ENCODE measurements around the gene TESMIN. TPM values are rescaled to one million over a fixed set of nuclear protein-coding genes. Genes with fewer than 3 reads are reported as not detected.

Gene TESMIN
- total RNA-seq, 2 experiments from 2014 or later = 0.94 to 1.7 TPM

DNA sequence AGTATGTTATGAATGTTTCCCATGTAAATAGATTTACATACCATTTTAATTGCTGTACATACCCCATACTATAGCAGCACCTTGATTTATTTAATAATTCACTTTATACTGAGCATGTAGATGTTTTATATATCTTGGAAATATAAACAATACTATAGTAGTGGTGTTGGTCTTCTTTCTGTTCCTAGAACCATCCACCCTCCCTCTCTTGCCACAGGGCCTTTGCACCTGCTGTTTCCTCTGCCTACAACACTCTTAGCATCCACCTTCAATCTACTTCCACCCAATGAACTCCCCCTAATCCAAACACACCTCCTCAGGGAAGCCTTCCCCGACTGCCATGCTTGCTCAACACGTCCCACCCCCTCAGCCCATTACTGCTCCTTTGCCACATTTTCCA, 30.2 kb downstream of the TESMIN start:
- CTCF ChIA-PET = no interaction called here

DNA sequence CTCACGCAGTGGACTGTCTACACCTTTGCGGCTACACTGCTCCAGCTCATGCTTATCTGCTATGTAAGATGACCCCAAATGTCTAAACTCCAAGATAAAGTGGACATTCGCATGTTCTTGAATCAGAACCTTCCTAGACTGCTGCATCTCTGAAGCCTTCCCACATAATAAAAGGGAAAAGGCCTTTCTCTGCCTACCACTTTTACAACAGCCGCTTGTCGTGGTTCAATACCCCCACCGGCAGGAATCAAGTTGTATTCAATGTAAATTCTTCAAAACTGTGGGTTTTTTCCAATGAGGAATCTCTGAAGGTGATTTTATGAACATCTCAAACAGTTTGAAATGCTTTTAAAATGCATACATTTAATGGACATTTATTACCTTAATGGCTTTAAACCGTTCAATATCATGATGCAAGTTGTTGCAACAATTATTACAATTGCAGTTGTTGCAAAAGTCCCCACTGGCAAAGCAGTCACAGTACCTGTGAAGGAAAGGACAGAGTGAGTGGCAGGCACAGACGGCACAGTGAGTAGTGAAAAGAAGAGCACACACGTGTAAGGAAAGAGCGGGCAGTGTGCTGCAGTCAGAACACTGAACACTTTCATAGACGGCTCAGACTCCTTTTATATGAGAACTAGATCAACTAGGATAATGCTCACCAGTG, 35.7 kb downstream of the TESMIN start:
- ChIA-PET CTCF (no interaction called here), POLR2A (no interaction called here)

More for the DNA sequence above, 30.2 kb downstream of the TESMIN start:
- POLR2A ChIA-PET = no interaction called here

DNA sequence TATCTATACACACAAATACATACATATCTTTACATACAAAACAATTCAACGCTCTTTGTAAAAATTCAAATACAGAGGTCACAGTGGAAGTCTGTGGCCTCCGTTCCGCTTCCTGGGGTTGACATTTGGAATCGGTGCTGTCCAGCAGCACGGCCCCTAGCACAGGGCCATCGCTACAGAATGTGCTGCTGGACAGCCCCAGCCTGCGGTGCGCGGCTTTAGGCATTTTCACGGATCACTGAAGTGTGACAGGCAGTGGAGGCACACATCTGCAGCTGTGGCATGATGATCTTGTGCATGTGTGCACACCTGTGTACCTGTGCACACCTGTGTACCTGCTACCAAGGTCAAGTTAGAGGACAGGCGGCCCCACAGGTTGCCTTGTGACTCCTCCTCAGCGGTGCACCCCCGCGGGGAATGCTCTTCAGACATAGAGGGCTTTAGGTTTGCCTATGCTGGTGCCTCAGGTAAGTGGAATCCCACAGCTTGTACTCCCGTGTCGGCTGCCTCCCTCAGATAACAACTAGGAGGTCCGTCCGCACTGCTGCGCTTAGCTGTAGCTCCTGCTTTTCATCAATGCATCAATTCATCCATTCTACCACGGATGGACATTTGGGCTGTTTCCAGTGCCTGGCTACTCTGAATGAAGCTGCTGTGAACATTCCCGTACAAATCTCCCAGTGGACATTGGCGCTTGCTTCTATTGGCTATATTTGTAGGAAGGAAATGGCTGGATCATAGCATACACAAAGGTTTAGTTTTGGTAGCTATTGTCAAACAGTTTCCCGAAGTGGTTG, 37.1 kb downstream of the TESMIN start:
- ChIA-PET CTCF (no interaction called here), POLR2A (no interaction called here)

DNA sequence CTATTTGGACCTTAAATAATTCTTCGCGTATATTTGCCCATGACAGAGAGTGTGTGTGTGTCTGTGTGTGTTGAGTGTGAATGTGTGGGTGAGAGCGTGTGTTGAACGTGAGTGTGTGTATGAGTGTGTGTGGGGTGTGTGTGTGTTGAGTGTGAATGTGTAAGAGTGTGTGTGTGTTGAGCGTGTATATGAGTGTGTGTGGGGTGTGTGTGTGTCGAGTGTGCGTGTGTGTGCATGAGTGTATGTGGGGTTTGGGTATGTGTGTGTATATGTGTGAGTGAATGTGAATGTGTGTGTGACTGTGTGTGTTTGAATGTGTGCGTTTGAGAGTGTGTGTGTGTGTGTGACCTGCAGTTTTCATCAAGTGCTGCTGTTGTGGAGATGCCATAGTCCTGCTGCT, 40.2 kb downstream of the TESMIN start:
- ChIA-PET POLR2A (no interaction called here), CTCF (no interaction called here)

DNA sequence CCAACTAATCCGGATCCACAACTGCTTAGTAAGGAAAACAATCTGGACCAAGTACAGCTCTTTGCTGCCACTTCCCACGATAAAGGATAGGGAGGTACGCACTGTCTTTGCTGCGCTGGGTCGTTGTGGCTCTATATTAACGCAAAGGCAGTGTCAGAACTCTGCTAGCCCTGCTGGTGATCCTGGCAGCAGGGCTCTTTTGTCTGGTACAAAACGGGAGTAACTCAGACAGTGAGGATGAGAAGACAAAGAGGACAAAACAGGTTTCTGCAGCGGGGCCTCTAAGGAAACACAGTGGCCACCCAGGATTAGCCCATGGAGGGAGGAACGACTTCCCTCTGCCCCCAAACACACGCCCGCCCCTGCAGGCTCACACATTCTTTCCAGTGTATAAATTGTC, 40.9 kb downstream of the TESMIN start:
- CTCF ChIA-PET = no interaction called here
- POLR2A ChIA-PET = no interaction called here

DNA sequence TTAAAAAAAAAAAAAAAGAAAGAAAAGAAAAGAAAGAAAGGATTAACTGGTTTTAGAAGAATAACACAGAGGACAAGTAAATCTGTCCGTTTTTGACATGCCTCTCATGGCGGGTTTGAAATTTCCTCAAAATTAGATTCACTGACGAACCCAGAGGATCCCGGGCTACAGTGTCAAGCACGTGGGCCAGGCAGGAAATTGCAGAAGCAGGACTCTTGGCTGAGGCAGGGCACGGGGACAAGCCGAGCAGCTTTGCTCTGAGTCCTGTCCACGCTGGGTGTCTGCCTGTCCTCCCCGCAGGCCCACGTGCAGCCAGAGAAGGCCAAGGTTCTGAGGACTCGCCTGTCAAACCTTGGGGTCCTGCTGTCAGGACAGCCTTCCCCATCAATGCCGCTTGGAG, 42.3 kb downstream of the TESMIN start:
- CTCF ChIA-PET = no interaction called here
- POLR2A ChIA-PET = no interaction called here

DNA sequence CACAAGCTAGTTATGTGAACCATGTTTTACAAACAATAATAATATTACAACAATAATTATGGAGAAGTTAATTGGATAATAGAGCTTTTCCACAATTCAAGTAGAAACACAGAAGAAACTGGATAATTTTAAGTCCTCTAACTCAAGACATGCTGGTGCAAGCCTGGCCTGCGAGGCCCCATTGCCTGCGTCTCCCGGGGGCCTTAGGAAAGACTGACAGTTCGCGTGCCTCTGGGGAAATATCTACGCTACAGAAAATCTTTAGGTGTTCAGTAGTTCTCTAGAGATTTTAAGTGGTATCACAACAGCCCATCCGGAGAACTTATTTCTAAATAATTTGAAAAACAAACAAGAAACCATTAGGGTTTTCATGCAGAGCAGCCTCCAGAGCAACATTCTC, 43.8 kb downstream of the TESMIN start:
- ChIA-PET POLR2A (no interaction called here), CTCF (no interaction called here)

DNA sequence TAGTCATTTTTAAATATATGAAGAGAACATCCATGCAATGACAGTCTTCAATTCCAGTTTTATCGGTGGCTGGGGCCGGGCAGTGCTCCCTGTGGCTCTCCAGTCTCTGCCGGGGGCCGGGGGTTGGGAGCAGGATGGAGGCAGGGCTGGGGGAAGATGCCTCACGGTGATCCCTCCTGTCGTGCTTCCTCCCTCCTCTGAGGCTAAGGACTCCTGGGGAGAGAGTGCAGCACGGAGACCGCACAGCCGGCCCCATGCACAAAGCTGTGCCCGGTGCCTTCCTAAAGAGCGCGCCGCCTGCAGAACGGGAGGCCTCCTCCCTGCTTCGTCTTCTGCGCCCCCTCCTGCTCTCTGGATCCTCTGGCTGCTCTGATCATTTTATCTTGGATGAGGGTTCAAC, 46.4 kb downstream of the TESMIN start:
- CTCF ChIA-PET = interaction anchor here (1.0 kb wide), 1 partner anchor 32 kb away, joined by 3 read pairs; no protein-coding TSS in a partner anchor
- POLR2A ChIA-PET = no interaction called here

DNA sequence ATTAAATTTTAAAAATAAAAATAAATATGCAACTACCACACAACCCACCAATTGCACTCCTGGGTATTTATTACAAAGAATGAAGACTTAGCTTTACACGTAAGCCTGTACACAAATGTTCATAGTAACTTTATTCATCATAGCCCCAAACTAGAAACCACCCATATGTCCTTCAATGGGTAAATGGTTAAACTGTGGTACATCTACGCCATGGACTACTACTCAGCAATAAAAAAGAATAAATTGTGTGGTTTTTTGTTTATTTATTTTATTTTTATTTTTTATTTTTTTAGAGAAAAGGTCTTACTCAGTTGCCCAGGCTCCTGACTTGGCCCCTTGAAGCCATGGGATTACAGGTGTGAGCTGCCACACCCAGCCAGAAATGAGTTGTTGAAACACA, 52.3 kb downstream of the TESMIN start:
- ChIA-PET POLR2A (no interaction called here), CTCF (no interaction called here)

DNA sequence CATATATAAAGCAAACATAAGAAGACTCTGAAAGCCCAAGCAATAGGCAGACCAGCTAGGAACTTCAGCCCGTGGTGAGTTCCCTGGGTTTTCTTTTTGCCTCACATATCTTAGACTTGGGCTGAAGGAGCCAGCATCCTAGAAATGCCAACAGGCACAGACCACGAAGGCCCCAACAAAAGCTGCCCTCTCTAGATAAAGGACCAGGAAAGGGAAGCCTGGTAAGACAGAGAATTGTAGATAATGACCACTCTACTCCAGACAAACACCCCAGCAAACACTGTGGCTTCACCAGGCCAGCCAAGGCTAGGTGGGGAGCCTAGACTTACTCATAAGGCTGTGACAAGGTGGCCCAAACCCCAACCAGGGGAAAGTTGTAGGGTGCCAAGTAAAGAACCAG, 55.8 kb downstream of the TESMIN start:
- CTCF ChIA-PET = no interaction called here
- POLR2A ChIA-PET = no interaction called here

DNA sequence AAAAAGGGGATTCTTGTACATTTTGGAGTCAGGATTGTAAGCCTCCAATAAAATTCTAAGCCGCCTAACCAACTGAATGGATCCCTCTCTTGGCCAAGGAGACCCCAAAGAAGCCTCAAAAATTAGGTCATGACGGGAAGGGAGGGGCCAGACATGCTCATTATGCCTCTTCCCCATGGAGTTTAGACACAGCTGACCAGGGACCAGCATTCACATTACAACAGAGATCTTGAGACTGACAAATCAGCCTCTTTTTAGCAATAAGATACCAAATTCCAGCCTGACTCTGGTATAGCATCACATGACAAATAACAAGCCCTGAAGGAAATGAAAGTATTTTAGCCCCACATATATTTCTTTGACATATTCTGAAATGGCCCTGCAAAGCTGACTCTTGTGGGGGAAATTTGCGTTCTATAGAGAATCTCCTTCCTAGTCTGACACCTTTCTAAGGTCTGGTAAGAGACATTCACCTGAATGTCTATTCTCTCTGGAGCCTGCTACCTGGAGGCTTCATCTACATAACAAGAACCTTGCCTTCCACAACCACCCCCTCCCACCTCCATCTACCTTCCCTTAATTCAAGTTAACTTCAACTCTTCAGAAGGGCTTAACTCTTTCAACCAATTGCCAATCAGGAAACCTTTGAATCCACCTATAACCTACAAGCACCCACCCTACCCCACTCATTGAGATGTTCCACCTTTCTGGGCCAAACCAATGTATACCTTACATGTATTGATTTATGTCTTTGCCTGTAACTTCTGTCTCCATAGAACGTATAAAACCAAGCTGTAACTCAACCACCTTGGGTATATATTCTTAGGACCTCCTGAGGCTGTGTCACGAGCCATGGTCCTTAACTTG, 56.7 kb downstream of the TESMIN start:
- ChIA-PET POLR2A (no interaction called here), CTCF (no interaction called here)

DNA sequence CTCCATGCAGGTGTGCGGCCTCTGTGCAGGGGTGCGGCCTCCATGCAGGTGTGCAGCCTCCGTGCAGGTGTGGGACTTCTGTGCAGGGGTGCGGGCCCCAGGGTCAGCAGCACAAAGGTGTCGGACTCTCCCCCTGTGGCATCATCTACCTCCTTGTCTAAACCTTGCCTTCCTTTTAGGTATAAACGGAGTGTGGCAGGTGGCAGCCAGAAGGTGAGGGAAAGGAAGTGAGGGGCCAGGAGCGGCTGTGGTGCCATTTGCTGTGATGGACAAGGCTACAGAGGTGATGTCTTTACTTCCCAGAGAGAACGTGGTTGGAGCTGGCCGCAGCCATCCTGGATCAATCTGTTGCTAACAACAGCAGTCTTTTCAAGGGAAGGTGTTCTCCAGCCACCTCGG, 57.8 kb downstream of the TESMIN start:
- ChIA-PET CTCF (no interaction called here), POLR2A (no interaction called here)

DNA sequence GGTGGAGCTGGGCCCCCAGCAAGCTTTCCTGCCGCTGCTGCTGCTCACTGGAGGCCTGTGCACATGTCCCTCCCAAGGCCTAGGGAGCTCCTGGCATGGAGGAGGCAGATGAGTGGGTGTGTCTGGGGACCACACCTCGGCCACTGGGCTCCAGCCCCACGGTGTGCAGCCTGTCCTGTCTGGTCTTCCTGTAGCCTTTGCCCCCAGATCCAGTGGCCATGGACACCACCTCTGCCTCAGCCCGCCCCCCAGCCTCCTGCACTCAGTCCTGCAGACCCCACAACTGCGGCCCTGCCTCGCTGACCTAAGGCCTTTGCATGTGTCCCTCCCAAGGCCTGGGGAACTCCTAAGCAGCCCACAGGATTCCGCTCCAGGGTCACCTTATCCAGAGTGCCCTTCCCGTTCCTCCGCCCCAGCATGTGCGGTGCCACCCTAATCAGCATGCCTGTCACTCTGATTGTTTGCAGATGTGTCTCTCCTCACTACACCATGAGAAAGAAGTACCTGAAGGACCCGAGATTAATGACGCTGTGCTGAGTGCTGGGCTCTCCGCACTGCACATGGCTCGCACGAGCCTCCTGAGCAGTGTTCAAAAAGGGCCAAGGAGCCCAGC, 58.3 kb downstream of the TESMIN start:
- ChIA-PET CTCF (no interaction called here), POLR2A (no interaction called here)

DNA sequence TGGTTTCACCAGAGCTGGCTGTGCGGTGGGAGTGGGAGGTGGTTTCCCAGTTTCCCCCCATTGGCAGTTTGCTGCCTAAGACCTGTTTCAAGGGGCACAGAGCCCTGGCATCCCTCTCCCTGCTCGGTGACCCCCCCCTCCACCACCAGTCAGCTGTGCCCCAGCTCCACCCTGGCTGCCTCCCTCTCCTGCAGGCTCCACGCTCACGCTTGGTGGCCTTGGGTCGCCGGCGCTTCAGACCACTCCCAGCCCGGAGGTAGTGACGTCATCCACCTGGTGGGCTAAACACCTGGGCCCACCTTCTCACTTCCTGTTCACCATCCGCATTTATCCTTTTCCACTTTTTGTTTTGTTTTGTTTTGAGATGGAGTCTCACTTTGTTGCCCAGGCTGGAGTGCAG, 59.2 kb downstream of the TESMIN start:
- CTCF ChIA-PET = no interaction called here
- POLR2A ChIA-PET = no interaction called here

DNA sequence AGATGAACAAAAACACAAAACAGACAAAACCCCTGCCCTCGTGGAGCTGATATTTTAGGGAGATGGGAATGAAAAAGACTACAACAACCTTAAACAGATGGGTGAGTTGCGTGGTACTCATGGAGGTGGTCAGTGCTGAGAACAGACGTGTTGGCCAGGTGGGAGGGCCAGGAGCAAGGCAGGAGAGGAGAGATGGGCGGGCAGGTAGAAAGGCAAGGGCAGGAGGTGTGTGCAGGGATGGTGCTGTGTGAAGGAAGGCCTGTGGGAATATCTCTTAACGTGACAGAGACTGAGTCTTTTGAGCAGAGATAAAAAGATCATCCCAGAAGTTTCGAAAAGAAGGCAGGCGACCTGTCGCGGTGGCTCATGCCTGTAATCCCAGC, 59.9 kb downstream of the TESMIN start:
- CTCF ChIA-PET = no interaction called here

DNA sequence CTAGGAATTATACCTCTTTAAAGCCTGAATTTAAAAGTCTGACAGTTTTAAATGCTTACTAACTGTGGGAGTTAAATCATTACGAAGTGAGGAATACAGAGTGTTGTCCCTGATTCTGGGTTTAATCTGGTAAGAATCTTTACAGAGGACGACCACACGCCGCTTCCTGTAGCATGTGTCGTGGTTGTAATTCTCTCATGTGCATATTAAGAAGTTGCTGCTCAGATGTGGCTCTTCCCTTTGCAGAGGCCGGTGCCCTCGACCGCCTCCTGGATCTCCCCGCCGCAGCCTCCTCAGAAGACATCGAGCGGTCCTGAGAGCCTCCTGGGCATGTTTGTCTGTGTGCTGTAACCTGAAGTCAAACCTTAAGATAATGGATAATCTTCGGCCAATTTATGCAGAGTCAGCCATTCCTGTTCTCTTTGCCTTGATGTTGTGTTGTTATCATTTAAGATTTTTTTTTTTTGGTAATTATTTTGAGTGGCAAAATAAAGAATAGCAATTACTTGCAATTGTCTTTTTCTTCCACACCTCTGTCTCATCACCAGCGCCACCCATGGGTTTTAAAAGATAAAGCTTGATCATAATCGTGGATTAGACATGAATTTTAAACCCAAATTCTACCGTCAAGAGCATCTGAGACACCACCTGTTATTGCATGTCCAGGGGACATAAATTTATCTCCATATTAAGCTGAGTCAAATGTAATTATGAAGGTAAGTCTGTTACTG, 60.5 kb downstream of the TESMIN start:
- ChIA-PET CTCF (no interaction called here), POLR2A (no interaction called here)

More for the DNA sequence above, 59.9 kb downstream of the TESMIN start:
- POLR2A ChIA-PET = no interaction called here

DNA sequence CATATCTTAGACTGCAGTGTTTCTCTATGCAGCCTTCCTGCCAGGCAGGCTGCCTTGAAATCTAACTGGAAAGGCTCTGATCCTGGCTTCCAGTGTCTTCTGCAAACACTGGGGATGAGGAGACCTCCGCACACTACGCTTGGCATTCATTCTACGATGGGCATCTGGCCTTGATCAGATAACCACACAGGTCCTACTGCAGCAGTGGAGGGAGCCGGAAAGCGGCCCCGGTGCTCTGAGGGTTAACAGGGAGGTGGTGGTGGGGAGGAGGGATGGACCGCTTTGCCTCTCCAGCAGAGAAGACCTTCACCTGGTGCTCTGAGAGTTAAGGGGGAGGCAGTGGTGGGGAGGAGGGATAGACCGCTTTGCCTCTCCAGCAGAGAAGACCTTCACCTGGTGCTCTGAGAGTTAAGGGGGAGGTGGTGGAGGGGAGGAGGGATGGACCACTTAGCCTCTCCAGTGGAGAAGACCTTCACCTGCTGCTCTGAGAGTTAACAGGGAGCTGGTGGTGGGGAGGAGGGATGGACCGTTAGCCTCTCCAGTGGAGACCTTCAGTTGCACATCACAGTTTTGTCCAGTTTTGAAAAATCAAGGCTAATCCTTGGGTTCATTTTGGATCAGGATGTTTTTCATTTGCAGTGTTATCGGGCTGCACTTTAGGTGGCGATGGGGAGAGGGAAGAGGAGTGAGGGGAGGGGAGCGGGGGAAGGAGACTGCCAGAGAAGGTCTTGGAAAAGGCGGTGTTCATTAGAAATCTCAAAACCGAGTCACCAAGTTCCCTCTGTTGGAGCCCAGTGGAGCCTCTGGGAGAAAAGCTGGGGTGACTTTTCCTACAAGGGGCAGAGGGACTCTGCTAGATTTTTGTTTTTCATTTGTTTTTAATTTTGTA, 61.3 kb downstream of the TESMIN start:
- POLR2A ChIA-PET = no interaction called here
- CTCF ChIA-PET = no interaction called here

DNA sequence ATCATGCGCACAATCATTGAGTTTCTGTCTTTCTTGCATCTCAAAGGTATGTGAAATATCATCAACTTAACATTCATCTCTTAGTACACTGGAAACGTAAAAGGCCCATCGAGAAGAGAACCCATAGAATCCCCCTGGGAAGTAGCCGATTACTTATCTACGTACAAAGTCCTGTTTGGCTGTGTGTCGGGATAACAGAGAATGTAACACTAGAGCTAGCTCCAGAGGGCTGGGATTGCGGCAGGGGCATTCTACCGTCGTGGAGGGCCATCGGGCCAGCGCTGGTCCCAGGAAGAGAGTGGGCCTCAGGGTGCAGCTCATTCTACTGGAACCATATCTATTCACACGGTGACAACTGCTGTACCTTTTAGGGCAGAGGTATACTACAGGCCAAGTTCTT, 62.4 kb downstream of the TESMIN start:
- POLR2A ChIA-PET = no interaction called here
- CTCF ChIA-PET = interaction anchor here (0.6 kb wide), 1 partner anchor 160 kb away, joined by 3 read pairs; no protein-coding TSS in a partner anchor

DNA sequence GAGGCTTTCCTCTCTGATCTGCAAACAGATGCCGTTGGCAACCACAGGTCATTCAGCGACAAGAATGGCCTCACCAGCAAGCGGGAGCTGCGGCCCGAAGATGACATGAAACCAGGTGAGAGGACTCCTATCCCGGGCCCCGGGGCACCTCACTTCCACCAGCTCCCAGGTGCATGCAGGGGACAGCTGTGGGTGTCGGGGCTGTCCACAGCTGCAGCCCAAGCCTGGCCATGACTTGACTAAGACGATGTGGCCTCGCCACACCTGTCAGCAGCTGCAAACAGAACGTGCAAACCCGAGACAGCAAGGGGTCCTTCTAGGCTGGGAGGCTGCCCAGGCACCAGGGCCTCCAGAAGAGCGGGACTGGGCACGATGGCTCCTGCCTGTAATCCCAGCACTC, 63.3 kb downstream of the TESMIN start:
- ChIA-PET CTCF (no interaction called here), POLR2A (no interaction called here)

Data from activated CD8-positive, alpha-beta memory T cell treated with anti-CD3 and anti-CD28 coated beads for 36 hours (primary cell).